Stimulated activated CD4-positive, alpha-beta T cell treated with anti-CD3 and anti-CD28 coated beads, Interleukin-2, amount 100 ng/mL, for 48 hours (primary cell): ENCODE data around the gene SNTN.

Experiments
- DNase-seq, 2 donors: peaks; one replicate each; pipeline ENCODE4 v3.0.0-alpha.2; 2020

Gene SNTN

DNA sequence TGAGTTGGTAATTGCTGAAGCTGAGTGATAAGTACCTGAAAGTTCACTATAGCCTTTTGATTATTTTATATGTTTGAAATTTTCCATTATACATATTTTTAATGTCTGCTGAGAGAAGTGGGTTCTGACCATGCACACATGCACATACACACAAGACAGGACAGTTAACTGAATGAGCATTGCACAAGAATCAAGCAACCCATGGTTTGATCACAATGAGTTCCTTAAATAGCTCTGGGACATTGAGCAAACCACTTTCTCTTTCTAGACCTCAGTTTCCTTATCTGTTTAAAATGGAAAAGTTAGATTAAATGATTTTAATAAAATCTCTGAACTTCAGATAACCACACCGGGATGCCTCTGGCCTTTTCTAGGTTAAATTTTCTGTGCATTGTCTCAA is 26.7 kb downstream of the SNTN start:
- no peak for DNase-seq

DNA sequence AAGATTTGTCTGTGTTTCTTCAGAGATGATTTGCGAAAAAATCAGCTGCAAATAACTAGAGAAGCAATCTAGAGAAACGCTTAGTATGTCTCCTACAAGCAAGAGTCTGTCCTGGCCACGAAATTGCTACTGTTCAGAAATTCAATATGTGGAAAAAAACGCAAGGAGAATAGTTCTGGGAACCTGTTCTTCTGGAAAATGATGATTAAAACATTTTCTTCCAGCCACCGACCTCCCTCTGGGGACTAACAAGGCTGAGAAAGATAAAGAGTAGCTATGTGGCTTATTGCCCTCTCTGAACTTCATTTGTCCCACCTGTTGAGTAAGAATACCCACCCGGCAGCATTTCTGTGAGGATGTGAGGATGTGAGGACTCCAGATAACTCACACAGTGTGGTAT is 31.6 kb downstream of the SNTN start:
- DNase-seq, result no peak

DNA sequence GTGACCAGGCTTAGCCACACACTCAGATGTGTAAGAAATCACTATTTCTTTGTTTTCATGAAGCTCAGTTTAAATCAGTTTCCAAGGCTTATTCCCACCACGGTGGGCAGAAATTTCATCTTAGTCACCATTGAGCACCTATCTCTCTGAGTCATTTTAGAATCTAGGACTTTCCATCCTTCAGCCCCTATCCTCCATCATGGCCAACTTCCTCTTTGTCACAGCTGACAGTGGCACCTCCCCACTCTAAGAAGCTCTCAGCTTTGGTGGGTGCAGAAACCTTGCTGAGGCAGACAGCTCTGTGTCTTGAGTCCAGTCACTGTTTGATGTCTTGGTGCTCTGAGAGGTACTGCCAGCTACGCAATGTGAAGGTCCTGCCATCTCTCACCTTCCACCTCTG is 32.9 kb downstream of the SNTN start:
- no peak for DNase-seq

DNA sequence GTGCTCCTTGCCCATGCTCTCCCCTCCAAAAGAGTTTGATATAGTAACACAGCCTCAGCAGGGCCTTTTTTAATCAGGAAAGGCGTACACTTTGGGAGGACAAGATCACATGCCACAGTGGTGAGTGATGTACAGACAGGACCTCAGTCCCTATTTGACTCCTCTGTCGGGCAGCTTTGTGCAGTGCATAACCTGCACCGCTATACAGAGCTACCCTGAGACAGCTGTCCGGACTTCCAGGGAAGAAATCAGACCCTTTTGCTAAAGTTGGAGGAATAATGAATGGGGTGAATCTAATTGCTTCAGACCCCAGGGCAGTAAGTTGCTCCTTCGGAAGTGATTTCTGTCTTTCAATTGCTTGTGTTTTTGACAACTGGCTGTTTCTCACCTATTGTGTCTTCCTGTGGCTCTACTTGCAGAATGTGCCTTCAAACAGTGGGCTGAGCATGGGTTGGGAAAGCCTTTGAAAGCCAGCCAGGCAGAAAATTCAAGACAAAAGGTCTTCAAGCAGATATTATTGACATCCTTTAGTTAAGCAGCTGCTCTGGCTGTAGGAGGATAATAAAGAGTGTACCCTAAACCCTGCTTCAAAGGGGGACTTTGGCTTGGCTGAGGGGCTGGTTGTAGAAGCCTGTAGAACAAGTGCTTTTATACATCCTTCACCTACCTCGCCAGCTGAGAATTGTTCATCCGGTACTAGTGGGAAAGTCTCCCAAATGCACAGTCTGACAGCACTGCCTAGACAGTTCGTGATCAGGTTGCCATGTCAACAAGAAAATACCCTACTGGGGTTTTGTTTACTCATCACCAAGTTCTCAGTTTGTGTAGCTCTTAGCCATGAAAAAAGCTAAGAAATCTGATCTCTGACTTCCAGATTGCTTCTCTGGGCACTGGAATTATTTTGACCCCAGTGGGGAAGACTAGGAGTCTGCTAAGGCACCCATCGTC is 35.1 kb downstream of the SNTN start:
- no peak for DNase-seq

DNA sequence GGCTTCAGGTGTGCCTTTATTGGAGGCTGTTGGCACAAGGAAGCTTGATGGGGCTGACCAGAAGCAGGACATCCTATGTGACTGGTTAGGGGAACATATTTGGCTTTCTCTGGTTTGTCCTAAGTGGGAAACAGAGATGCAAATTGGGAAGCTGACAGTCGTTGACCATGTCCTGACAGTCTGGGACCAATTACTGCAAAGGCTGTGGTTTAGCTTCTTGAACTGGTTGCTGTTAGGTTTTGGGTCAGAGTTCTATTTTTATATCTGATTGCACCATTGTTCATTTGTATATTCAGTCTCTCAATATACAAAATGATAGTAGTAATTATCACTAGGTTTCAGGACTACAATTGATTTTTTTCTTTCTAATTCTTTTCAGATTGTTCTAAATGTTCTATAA is 36.8 kb downstream of the SNTN start:
- no peak for DNase-seq

DNA sequence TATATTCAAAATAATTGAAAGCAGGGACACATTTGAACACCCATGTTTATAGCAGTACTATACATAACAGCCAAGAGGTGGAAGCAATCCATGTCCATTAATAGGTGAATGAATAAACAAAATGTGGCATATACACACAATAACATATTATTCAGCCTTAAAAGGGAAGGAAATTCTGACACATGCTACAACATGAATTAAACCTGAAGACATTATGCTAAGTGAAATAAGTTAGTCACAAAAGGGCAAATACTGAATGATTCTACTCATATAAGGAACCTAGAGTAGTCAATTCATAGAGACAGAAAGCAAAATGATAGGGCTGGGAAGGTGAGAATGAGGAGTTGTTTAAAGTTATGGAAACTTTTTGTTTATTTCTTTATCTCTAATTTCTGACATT is 40.9 kb downstream of the SNTN start:
- DNase-seq, result no peak

DNA sequence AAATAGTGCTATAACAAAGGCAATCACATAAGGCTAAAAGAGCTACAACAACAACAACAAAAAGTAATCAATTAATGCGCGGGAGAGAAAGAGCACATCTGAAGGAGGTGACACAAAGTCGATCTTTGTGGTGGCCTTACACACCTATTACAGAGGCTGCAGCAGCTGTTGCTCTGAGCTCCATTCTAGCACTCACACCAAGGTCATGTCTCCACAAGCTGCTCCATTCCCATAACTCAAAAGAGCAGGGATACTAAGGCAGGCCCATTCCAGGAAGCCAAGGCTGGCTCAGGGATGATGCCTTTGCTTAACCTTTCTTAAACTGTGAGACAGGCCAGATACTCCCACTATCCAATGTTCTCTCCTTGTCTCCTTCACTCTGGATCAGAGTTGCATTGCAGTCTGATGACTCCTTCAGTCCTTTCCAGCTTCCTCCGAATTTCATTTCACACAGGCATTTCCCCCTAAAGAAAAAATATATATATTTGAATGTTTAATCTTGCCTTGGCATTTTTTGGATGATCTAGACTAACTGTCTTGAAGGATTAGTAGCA is 52.7 kb downstream of the SNTN start:
- DNase-seq, result no peak

DNA sequence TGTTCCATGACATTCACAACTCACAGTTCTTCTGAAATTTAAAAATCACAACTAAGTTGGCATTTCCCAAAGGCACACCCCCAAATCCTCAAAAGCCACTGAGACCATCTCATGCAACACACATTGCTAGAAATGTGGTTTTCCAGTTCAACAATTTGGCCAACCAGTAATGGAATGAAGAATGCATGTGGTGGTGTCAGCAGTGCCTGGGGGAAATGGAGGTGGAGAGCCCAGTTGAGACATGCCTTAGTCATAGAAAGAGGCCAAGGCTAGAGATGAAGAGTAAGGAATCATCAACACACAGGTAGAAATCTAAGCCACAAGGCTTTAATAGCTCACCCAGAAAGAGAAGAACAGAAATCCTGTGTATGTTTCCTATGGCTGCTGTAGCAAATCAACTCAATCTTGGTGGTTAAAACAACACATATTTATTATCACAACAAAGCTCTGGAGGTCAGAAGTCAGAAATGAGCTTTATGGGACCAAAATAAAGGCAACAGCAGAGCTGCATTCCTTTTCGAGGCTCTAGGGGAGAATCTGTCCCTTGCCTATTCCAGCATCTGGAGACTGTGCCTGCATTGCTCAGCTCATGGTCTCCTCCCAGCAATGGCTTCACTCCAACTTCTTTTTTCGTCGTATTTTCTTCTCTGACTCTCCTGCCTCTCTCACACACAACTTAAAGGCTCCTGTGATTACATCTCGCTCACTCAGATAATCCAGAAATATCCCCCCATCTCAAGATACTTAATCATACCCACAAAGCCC is 54.0 kb downstream of the SNTN start:
- no peak for DNase-seq

DNA sequence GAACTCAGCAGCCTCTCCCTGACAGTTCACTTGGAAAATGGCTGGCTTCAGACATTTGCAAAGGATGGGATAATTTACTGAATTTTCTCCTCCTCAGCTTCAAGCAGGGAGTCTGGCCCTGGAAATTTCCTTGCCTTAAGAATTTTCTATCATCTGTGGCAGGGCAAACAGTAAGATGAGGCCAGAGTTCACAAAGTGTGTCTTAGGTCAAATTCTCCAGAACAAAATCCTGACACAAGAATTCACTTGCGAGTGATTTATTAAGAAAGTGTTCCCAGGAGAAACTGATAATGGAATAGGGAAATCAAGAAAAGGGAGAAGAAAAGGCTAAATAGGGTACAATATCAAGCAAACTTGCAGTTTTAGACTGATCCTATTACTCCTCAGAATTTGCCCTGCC is 55.3 kb downstream of the SNTN start:
- no peak for DNase-seq

DNA sequence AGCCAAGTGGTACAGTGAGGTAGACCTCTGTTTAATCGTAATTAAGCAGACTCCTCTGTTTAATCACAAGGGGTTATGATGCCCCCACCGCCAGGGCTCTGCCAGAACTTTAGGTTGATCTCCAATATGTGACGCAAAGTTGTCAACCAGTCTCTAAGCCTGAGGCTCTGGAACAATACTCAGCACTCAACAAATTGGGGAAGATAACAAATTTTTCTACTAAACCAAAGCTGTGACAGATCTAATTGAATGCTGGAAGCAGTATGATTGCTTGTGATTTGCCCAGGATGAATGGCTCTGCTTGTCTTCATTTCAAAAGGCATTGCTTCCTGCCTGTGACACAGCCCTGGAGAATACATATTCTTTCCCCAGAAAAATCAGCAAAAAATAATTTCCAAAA is 57.1 kb downstream of the SNTN start:
- DNase-seq, result no peak
